T-helper 2 cell treated with Interferon-gamma antibody and Interleukin-4, amounts not matched to agents 5 μg/mL and 100 μg/mL, for 36 hours (primary cell): ENCODE measurements around the gene CLEC16A.

ENCODE experiments used
- DNase-seq: peaks from one replicate; pipeline ENCODE4 v3.0.0; 2021; ENCODE audit warnings: low spot score
- H3K27ac Mint-ChIP-seq: one replicate; pipeline ENCODE4 v1.8.0; 2021; ENCODE audit warnings: mild to moderate bottlenecking, mixed read lengths
- H3K27me3 Mint-ChIP-seq: one replicate; pipeline ENCODE4 v1.8.0; 2021; ENCODE audit warnings: low read depth, mixed read lengths
- H3K36me3 Mint-ChIP-seq: one replicate; pipeline ENCODE4 v1.8.0; 2021; ENCODE audit warnings: low read depth, mixed read lengths
- H3K4me1 Mint-ChIP-seq: one replicate; pipeline ENCODE4 v1.8.0; 2021; ENCODE audit warnings: low read depth, mixed read lengths
- H3K4me3 Mint-ChIP-seq: one replicate; pipeline ENCODE4 v1.8.0; 2022; ENCODE audit warnings: mild to moderate bottlenecking, moderate library complexity, mixed read lengths
- H3K9me3 Mint-ChIP-seq: one replicate; pipeline ENCODE4 v1.8.0; 2021; ENCODE audit warnings: mixed read lengths

The CLEC16A gene

GRCh38 chr16:11156401-11156800 is 212.0 kb downstream of the CLEC16A start:
- no peaks in the 10 kb centered on the region for H3K27me3 Mint-ChIP-seq
- DNase-seq, result no peak
- H3K9me3 Mint-ChIP-seq, result peaks cover 10% of the 10 kb centered on the region
- peaks cover 67% of the 10 kb centered on the region for H3K4me1 Mint-ChIP-seq
- H3K27ac Mint-ChIP-seq, result peak overlapping the region; percentile 68
- peaks cover 21% of the 10 kb centered on the region for H3K36me3 Mint-ChIP-seq
- peak overlapping the region; percentile 24 for H3K4me3 Mint-ChIP-seq

GRCh38 chr16:11157143-11157542 is 212.8 kb downstream of the CLEC16A start:
- Mint-ChIP-seq H3K4me1 (peaks cover 74% of the 10 kb centered on the region), H3K9me3 (peaks cover 10% of the 10 kb centered on the region), H3K27me3 (no peaks in the 10 kb centered on the region), H3K4me3 (no peak overlapping the region), H3K27ac (peak overlapping the region; percentile 57), H3K36me3 (peaks cover 21% of the 10 kb centered on the region)
- no peak for DNase-seq

DNA sequence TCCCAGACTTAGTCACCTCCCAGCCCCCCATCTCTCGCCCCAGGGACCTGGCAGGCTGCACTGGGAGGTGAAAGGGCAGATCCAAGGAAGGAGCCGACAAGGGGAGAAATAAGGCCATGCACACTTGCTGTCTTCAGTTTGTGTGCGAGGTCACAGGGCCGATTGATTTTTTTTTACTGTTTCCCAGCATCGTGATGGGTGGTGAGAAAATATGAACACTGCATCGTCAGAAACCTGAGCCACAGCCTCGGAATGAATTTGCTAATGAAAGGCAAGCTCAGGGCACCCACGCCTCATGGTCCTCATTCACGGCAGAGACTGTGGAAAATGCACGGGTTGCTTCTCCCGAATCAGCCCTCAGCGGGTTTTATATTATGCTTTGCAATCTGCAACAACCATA is 213.7 kb downstream of the CLEC16A start:
- no peak for DNase-seq
- peaks cover 21% of the 10 kb centered on the region for H3K36me3 Mint-ChIP-seq
- peaks cover 72% of the 10 kb centered on the region for H3K4me1 Mint-ChIP-seq
- no peaks in the 10 kb centered on the region for H3K27me3 Mint-ChIP-seq
- H3K27ac Mint-ChIP-seq, result peak overlapping the region; percentile 76
- no peak overlapping the region for H3K4me3 Mint-ChIP-seq
- peaks cover 10% of the 10 kb centered on the region for H3K9me3 Mint-ChIP-seq

DNA sequence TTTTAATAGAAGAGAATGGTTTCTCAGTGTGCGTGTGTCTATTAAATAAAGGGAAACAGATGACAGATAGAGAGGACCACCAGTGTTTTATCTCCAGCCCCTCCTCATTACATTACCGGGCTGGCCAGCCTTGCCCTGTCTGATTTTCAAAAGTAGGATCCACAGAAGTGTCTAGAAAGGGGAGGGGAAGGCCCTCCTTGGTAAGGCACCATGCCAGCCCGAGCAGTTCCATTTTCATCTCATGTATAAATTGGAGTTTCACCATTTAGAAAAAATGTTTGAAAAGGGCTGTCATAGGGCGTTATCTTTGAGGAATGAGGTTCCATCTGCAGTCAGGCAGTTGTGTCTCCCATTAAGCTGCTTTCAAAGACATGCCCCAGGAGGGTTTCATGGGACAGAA is 214.9 kb downstream of the CLEC16A start:
- Mint-ChIP-seq H3K4me1 (peaks cover 70% of the 10 kb centered on the region), H3K4me3 (no peak overlapping the region), H3K27me3 (no peaks in the 10 kb centered on the region), H3K9me3 (peaks cover 10% of the 10 kb centered on the region), H3K27ac (peak overlapping the region; percentile 50), H3K36me3 (peaks cover 21% of the 10 kb centered on the region)
- DNase-seq, result no peak

DNA sequence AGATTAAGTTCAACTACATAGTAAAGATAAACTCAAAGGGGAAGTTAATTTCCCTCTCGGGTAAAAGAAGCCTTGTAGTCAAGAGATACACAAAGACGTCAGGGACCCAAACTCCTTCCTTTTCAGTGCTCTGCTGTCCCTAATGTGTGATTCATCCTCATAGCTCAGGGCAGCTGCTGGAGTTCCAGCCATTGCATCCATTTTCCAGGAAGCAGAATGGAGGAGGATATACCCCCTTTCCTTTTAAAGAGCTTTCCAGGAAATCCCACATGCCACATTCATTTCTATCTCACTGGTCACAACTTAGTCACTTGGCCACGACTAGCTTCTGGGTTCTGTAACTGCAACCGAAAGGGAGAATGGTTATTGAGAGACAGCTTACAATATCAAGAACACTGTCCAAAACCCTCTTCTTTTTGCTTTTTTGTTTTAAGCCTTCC is 216.3 kb downstream of the CLEC16A start:
- H3K4me3 Mint-ChIP-seq, result peak overlapping the region; percentile 8
- peaks cover 70% of the 10 kb centered on the region for H3K4me1 Mint-ChIP-seq
- no peaks in the 10 kb centered on the region for H3K27me3 Mint-ChIP-seq
- peaks cover 10% of the 10 kb centered on the region for H3K9me3 Mint-ChIP-seq
- DNase-seq, result peak; percentile 49
- peak overlapping the region; percentile 81 for H3K27ac Mint-ChIP-seq
- peaks cover 19% of the 10 kb centered on the region for H3K36me3 Mint-ChIP-seq

DNA sequence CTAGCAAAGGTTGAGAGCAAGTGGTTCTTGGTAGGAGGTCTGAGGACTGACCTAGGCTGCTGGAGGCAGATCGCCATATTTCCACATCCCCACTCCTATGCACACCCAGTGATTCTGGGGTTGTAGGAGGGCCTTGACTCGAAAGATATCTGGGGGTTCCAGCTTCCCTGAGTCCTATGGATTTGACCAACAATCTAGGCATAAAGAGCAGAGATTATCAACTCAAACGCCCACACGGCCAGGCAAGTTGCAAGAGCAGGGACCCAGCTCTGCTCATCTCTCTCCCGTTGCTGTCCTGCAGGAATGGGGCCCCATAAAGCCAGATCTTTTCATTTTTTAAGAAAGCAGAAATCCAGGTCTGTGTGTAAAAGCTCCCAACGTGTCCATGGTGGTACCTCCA is 217.1 kb downstream of the CLEC16A start:
- Mint-ChIP-seq H3K9me3 (peaks cover 10% of the 10 kb centered on the region), H3K36me3 (peaks cover 18% of the 10 kb centered on the region), H3K27me3 (no peaks in the 10 kb centered on the region), H3K27ac (peak overlapping the region; percentile 81), H3K4me3 (peak overlapping the region; percentile 8), H3K4me1 (peaks cover 72% of the 10 kb centered on the region)
- DNase-seq, result no peak

- H3K27me3 Mint-ChIP-seq, result no peaks in the 10 kb centered on the region
- H3K36me3 Mint-ChIP-seq, result peaks cover 18% of the 10 kb centered on the region
- peak overlapping the region; percentile 24 for H3K27ac Mint-ChIP-seq
- no peak overlapping the region for H3K4me3 Mint-ChIP-seq
- DNase-seq, result no peak
- H3K9me3 Mint-ChIP-seq, result peaks cover 10% of the 10 kb centered on the region
- peaks cover 69% of the 10 kb centered on the region for H3K4me1 Mint-ChIP-seq
Measured at GRCh38 chr16:11161974-11162373, 217.6 kb downstream of the CLEC16A start.

DNA sequence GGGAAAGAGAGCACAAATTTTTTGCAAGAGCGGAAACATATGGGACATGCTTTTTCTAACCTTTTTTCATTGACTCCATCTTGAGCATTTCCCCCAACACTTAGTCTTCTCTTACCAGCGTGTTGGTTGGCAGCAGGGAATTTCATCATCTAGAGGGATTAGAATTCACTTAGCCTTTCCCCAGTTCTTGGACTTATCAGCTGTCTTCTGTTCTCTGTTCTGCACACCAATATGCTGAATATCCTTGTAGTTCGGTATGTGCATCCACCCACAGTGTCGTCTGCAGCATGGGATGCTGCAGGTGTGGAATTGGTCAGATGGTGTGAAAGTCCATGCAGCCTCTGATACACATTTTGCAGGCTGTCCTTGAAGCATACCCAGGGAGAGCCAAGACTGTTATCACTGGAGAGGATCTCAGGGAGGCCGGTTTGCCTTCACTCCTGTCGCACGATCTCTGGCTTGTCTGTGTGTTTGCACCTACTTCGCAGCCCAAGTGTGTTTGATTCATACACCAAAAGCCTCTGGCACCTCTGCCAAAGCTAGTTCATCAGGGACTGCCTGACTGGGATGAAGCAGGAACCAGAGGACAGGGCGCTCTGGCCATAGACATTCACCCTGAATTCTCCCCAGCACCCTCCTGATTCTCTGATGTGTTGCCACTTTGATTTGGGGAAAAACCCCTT is 218.4 kb downstream of the CLEC16A start:
- peak overlapping the region; percentile 6 for H3K27ac Mint-ChIP-seq
- H3K9me3 Mint-ChIP-seq, result peaks cover 10% of the 10 kb centered on the region
- no peak for DNase-seq
- H3K4me3 Mint-ChIP-seq, result no peak overlapping the region
- H3K27me3 Mint-ChIP-seq, result no peaks in the 10 kb centered on the region
- peaks cover 23% of the 10 kb centered on the region for H3K36me3 Mint-ChIP-seq
- H3K4me1 Mint-ChIP-seq, result peaks cover 61% of the 10 kb centered on the region

DNA sequence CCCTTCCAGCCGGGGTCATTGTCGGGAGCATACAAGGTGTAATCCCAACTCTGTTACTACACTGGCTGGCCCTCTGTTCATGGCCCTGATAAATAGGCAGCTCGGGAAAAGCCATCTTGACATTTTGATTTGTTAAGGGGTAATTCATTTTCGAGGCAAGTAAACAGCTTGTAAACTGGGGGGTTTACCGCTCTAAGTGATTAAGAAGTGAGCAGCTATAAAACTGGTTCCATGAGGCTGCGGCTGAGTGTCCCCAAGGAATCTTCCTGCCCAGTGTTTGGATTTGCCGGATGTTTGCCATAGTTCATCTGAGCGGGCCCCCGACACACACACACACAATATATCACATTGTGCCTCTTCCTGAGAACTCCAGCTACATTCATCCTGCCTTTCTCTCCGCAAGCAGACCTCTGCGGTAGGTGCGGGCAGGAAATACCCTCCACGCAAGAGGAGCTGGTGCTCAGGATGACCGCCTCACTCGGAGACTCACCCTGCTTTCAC is 219.4 kb downstream of the CLEC16A start:
- peaks cover 59% of the 10 kb centered on the region for H3K4me1 Mint-ChIP-seq
- DNase-seq, result no peak
- H3K27ac Mint-ChIP-seq, result no peak overlapping the region
- no peak overlapping the region for H3K4me3 Mint-ChIP-seq
- peaks cover 25% of the 10 kb centered on the region for H3K36me3 Mint-ChIP-seq
- H3K9me3 Mint-ChIP-seq, result peaks cover 10% of the 10 kb centered on the region
- H3K27me3 Mint-ChIP-seq, result no peaks in the 10 kb centered on the region

GRCh38 chr16:11164482-11165270 is 220.3 kb downstream of the CLEC16A start:
- Mint-ChIP-seq H3K36me3 (peaks cover 23% of the 10 kb centered on the region), H3K4me3 (no peak overlapping the region), H3K9me3 (peaks cover 10% of the 10 kb centered on the region), H3K4me1 (peaks cover 52% of the 10 kb centered on the region), H3K27me3 (no peaks in the 10 kb centered on the region), H3K27ac (peak overlapping the region; percentile 49)
- DNase-seq, result no peak

DNA sequence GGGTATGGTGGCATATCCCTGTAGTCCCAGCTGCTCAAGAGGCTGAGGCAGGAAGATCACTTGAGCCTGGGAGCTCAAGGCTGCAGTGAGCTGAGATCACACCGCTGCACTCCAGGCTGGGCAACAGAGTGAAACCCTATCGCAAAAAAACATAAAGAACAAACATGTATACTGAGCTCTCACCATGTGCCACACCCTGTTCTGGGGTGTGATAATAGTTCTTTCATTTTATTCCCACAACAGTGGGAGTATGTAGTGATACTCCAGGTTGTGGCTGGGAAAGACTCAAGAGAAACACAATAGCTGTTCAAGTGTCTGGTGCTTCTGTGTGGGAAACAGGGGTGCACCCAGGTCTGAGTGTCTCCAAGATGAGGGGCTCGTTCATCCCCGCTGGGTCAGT is 221.0 kb downstream of the CLEC16A start:
- peaks cover 17% of the 10 kb centered on the region for H3K36me3 Mint-ChIP-seq
- DNase-seq, result no peak
- H3K9me3 Mint-ChIP-seq, result peaks cover 4% of the 10 kb centered on the region
- no peak overlapping the region for H3K4me3 Mint-ChIP-seq
- no peak overlapping the region for H3K27ac Mint-ChIP-seq
- H3K27me3 Mint-ChIP-seq, result no peaks in the 10 kb centered on the region
- peaks cover 45% of the 10 kb centered on the region for H3K4me1 Mint-ChIP-seq

- Mint-ChIP-seq H3K4me1 (peaks cover 38% of the 10 kb centered on the region), H3K27me3 (no peaks in the 10 kb centered on the region), H3K4me3 (no peak overlapping the region), H3K36me3 (peaks cover 10% of the 10 kb centered on the region), H3K27ac (peak overlapping the region; percentile 10), H3K9me3 (no peaks in the 10 kb centered on the region)
- DNase-seq, result no peak
Measured at GRCh38 chr16:11165894-11166665, 221.7 kb downstream of the CLEC16A start.

- no peak for DNase-seq
- Mint-ChIP-seq H3K27ac (peak overlapping the region; percentile 43), H3K36me3 (peaks cover 14% of the 10 kb centered on the region), H3K27me3 (no peaks in the 10 kb centered on the region), H3K4me1 (peaks cover 32% of the 10 kb centered on the region), H3K9me3 (no peaks in the 10 kb centered on the region), H3K4me3 (no peak overlapping the region)
Measured at GRCh38 chr16:11167581-11167980, 223.2 kb downstream of the CLEC16A start.
